ENCODE measurements around the gene CBR3.

- no peak for TF ChIP-seq CTCF (IDR thresholded peaks at IDR 0.05)
- no peak for TF ChIP-seq POLR2A (IDR thresholded peaks at IDR 0.05)
- TF ChIP-seq EP300 (IDR thresholded peaks at IDR 0.05) = no peak
Observed at GRCh38 chr21:36184545-36184944, 49.7 kb downstream of the CBR3 start.
